B cell (primary cell): Measurements from ENCODE around the gene PTPN14. TPM values are rescaled to one million over a fixed set of nuclear protein-coding genes. Genes with fewer than 3 reads are reported as not detected.

Experiments
- ATAC-seq: fragments of 200-7000 bp; cut with Tn5 transposase; one replicate; pipeline ENCODE4 v1.10.0; 2021; ENCODE audit warnings: low read depth, mild to moderate bottlenecking, moderate number of reproducible peaks, moderate library complexity
- CTCF ChIA-PET: fragments of 350-600 bp; sonication (Branson Sonifier 250); formaldehyde crosslinking; loops from one replicate; lab custom pipeline; 2021; ENCODE audit warnings: antibody characterized with exemption, inconsistent platforms; lab: Charles Lee
- POLR2A ChIA-PET: fragments of 350-600 bp; sonication (Branson Sonifier 250); formaldehyde crosslinking; loops from one replicate; lab custom pipeline; 2021; ENCODE audit warnings: antibody characterized with exemption; lab: Charles Lee
- DNase-seq: peaks from one replicate; pipeline ENCODE4 v3.0.0; 2013
- H2AFZ ChIP-seq: 2 replicates; pipeline ENCODE4 v1.6.1; 2012; ENCODE audit warnings: mild to moderate bottlenecking, low read depth, low read length; ENCODE audit not compliant: insufficient read depth, poor library complexity, severe bottlenecking
- H3K27ac ChIP-seq, 2 donors: 1 replicate in 1 of 2; 2 replicates in 1 of 2; pipeline ENCODE4 v1.5.1; 2012 to 2013; ENCODE audit warnings: low read length in 2 of 2, mild to moderate bottlenecking in 2 of 2, moderate library complexity in 1 of 2
- H3K27me3 ChIP-seq, 4 experiments: fragments of 200-600 bp in 1 of 4; sonication (generic) in 1 of 4; replicated peaks in 1 of 4; 1 replicate in 2 of 4; 2 replicates in 2 of 4; pipeline versions ENCODE4 v1.6.1 to v1.7.0; 2013 to 2016; ENCODE audit warnings: low read length in 3 of 4, mild to moderate bottlenecking in 2 of 4, mixed read lengths in 1 of 4, moderate library complexity in 1 of 4; ENCODE audit not compliant: insufficient read depth in 4 of 4, control insufficient read depth in 3 of 4; ENCODE audit errors: control extremely low read depth in 1 of 4
- H3K36me3 ChIP-seq, 2 experiments: replicated peaks in 1 of 2; 1 replicate in 1 of 2; 2 replicates in 1 of 2; pipeline versions ENCODE4 v1.6.1 to v1.7.1; 2013; ENCODE audit warnings: low read length in 1 of 2; ENCODE audit not compliant: insufficient read depth in 2 of 2, control insufficient read depth in 1 of 2; ENCODE audit errors: control extremely low read depth in 1 of 2, extremely low read depth in 1 of 2
- H3K4me1 ChIP-seq, 2 donors: fragments of 200-600 bp in 1 of 2; sonication (generic) in 1 of 2; 1 replicate in 1 of 2; 2 replicates in 1 of 2; pipeline versions ENCODE4 v1.5.1 to v1.6.1; 2013 to 2017; ENCODE audit warnings: low read length in 2 of 2; ENCODE audit not compliant: control insufficient read depth in 2 of 2, insufficient read depth in 2 of 2
- H3K4me2 ChIP-seq: replicated peaks from 2 replicates; pipeline ENCODE3; 2012; ENCODE audit warnings: mild to moderate bottlenecking, low read depth, low read length; ENCODE audit not compliant: poor library complexity, severe bottlenecking
- H3K4me3 ChIP-seq, 5 experiments: fragments of 200-600 bp in 1 of 5; sonication (generic) in 1 of 5; 1 replicate in 3 of 5; 2 replicates in 2 of 5; pipeline versions ENCODE4 v1.5.1 to v1.7.0; 2011 to 2016; ENCODE audit warnings: low read length in 4 of 5, mild to moderate bottlenecking in 4 of 5, low read depth in 2 of 5, control low read depth in 1 of 5, moderate library complexity in 1 of 5; ENCODE audit not compliant: insufficient read depth in 1 of 5; ENCODE audit errors: control extremely low read depth in 1 of 5, extremely low read depth in 1 of 5
- H3K79me2 ChIP-seq: fragments of 200-600 bp; sonication (generic); one replicate; pipeline ENCODE4 v1.6.0; 2016; ENCODE audit warnings: low read length; ENCODE audit not compliant: control insufficient read depth, insufficient read depth
- H3K9ac ChIP-seq: fragments of 200-600 bp; sonication (generic); 2 replicates; pipeline ENCODE4 v1.6.1; 2017; ENCODE audit warnings: mild to moderate bottlenecking, low read length, moderate library complexity
- H3K9me3 ChIP-seq, 3 donors: one replicate each; pipeline versions ENCODE4 v1.6.1 to v1.7.1; 2013; ENCODE audit warnings: low read length in 2 of 3; ENCODE audit not compliant: control insufficient read depth in 2 of 3, insufficient read depth in 1 of 3; ENCODE audit errors: control extremely low read depth in 1 of 3
- H4K20me1 ChIP-seq: 2 replicates; pipeline ENCODE4 v1.6.0; 2012; ENCODE audit warnings: mild to moderate bottlenecking, low read length; ENCODE audit not compliant: insufficient read depth, control insufficient read depth, poor library complexity, severe bottlenecking
- H3K27ac Mint-ChIP-seq: one replicate; pipeline ENCODE4 v1.8.0; 2021; ENCODE audit warnings: mixed read lengths
- H3K27me3 Mint-ChIP-seq: one replicate; pipeline ENCODE4 v1.8.0; 2021; ENCODE audit warnings: mixed read lengths
- H3K4me1 Mint-ChIP-seq: one replicate; pipeline ENCODE4 v1.8.0; 2021; ENCODE audit warnings: mixed read lengths
- H3K4me3 Mint-ChIP-seq: one replicate; pipeline ENCODE4 v1.8.0; 2021; ENCODE audit warnings: mixed read lengths
- H3K9me3 Mint-ChIP-seq: one replicate; pipeline ENCODE4 v1.8.0; 2022; ENCODE audit warnings: mixed read lengths; ENCODE audit not compliant: insufficient read depth
- CTCF ChIP-seq: fragments of 200-600 bp; IDR thresholded peaks from one replicate; pipeline ENCODE4 v1.8.0; 2022; ENCODE audit warnings: antibody characterized with exemption, mild to moderate bottlenecking
- EZH2 ChIP-seq: IDR thresholded peaks from 2 replicates; pipeline ENCODE4 v1.6.1; 2012; ENCODE audit warnings: borderline replicate concordance, low read depth, mild to moderate bottlenecking, moderate library complexity, low read length; ENCODE audit not compliant: insufficient read depth, poor library complexity, severe bottlenecking
- WGBS: methylation state at CpG from one replicate; pipeline ENCODE4 v1.1.5; 2013; ENCODE audit warnings: missing lambda C conversion rate; ENCODE audit not compliant: insufficient coverage; 5-methylcytosine and 5-hydroxymethylcytosine counted together
- intact Hi-C: fragments of 100-400 bp; cut with micrococcal nuclease; formaldehyde crosslinking; loops from one replicate; pipeline ENCODE4 v1.10.0; 2022
- polyA plus RNA-seq: library from polyadenylated mRNA; depleted of rRNA; stranded (reverse); fragments of >200 nt; gene quantifications from 2 replicates; pipeline ENCODE4 v1.2.3, GENCODE V29; 2012
- total RNA-seq, 2 donors: library from RNA; stranded (reverse); fragments of 120-200 nt in 1 of 2; gene quantifications; 1 replicate in 1 of 2; 2 replicates in 1 of 2; pipeline versions ENCODE4 v1.2.3 to v1.2.4, GENCODE V29; 2013 to 2022

The PTPN14 gene
- total and polyA plus RNA-seq, 2 donors (not counting 1 experiment from before 2014, with no cell fraction given) = under 0.01 TPM; not detected in 1

GRCh38 chr1:214326406-214326805 lies 225.0 kb downstream of the PTPN14 start:
- Histone ChIP-seq H3K27ac (no peak overlapping the region), H3K4me1 (peaks cover 0 to 2% of the 10 kb centered on the region in 2 donors), H3K4me3 (no peak overlapping the region), H3K36me3 (peaks cover 0 to 14% of the 10 kb centered on the region in 2 experiments), H3K9me3 (no peaks in the 10 kb centered on the region), H3K79me2 (no peaks in the 10 kb centered on the region), H2AFZ (no peak overlapping the region), H3K27me3 (no peaks in the 10 kb centered on the region), H3K4me2 (no peak overlapping the region), H3K9ac (no peak overlapping the region), H4K20me1 (no peaks in the 10 kb centered on the region)
- no peaks in the 10 kb centered on the region for H3K9me3 Mint-ChIP-seq
- peaks cover 22% of the 10 kb centered on the region for H3K4me1 Mint-ChIP-seq
- WGBS = 54% methylated on average over 4 of the region's 5 CpGs
- TF ChIP-seq EZH2 = no peak
- TF ChIP-seq CTCF = no peak
- H3K27ac Mint-ChIP-seq = peak overlapping the region; percentile 46
- DNase-seq (no peak), ATAC-seq (no peak)
- POLR2A ChIA-PET = no interaction called here
- intact Hi-C loops = loop anchor here (5.0 kb wide), 1 partner anchor 44 kb away; the partner anchor contains the start of gene SMYD2
- no peaks in the 10 kb centered on the region for H3K27me3 Mint-ChIP-seq
- CTCF ChIA-PET = interaction anchor here (1.2 to 11.7 kb wide), 11 partner anchors 8 to 311 kb away, joined by 3 to 643 read pairs (median 15); no protein-coding TSS in a partner anchor
- no peak overlapping the region for H3K4me3 Mint-ChIP-seq

- Histone ChIP-seq H3K4me2 (no peak overlapping the region), H3K27me3 (no peaks in the 10 kb centered on the region), H3K27ac (no peak overlapping the region), H3K4me1 (peaks cover 0 to 2% of the 10 kb centered on the region in 2 donors), H4K20me1 (no peaks in the 10 kb centered on the region), H3K4me3 (no peak overlapping the region), H3K36me3 (peaks cover 0 to 10% of the 10 kb centered on the region in 2 experiments), H3K79me2 (no peaks in the 10 kb centered on the region), H3K9ac (no peak overlapping the region), H2AFZ (no peak overlapping the region), H3K9me3 (no peaks in the 10 kb centered on the region)
- ChIA-PET POLR2A (no interaction called here), CTCF (interaction anchor here (0.7 to 11.7 kb wide), 5 partner anchors 10 to 111 kb away, joined by 3 to 643 read pairs (median 5); no protein-coding TSS in a partner anchor)
- no peak for DNase-seq
- no peak for TF ChIP-seq CTCF
- no peak for TF ChIP-seq EZH2
- no peak for ATAC-seq
- H3K27ac Mint-ChIP-seq = no peak overlapping the region
- peaks cover 23% of the 10 kb centered on the region for H3K4me1 Mint-ChIP-seq
- H3K9me3 Mint-ChIP-seq = no peaks in the 10 kb centered on the region
- no peaks in the 10 kb centered on the region for H3K27me3 Mint-ChIP-seq
- WGBS = 96% methylated on average over 5 of the region's 8 CpGs
- intact Hi-C loops = loop anchor here (5.0 kb wide), 1 partner anchor 43 kb away; the partner anchor contains the start of gene SMYD2
- H3K4me3 Mint-ChIP-seq = no peak overlapping the region
Measured at GRCh38 chr1:214324896-214325800, 226.3 kb downstream of the PTPN14 start.
